Esophagus muscularis mucosa (tissue), 3 donors: Measurements from ENCODE around the gene CNTFR.

Experiments used
- POLR2A ChIP-seq: fragments of 450-650 bp; IDR thresholded peaks from one replicate; pipeline ENCODE4 v1.6.1; 2017; ENCODE audit warnings: antibody characterized with exemption, moderate library complexity, mild to moderate bottlenecking, low read depth
- TF ChIP-seq, protein P1 (sequence below), 3 experiments: fragments of 200-600 bp in 2 of 3; fragments of 450-650 bp in 1 of 3; sonication (generic) in 2 of 3; IDR thresholded peaks; one replicate each; pipeline ENCODE4 v1.5.1; 2017 to 2019; ENCODE audit warnings: antibody characterized with exemption in 3 of 3, mild to moderate bottlenecking in 2 of 3, moderate library complexity in 1 of 3

DNA sequence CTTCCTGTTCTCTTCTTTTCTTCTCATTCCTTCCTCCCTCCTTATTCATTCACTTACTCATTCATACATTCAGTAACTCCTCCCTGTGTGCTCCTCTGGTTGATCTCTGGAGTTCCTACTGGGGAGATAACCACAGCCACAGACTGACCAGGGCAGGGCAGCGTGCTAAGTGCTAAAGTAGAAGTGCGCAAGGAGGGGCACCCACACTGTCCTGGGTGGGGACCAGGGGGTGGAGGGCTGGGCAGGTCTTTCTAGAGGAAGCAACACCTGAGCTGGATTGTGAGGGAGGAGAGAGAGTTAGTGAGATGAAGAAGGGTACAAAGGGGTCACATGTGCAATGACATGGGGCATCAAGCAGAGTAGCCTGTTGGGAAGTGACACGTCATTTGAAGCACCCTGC, 80.6 kb downstream of the CNTFR start:
- no peak for TF ChIP-seq POLR2A
- TF ChIP-seq, protein P1, sequence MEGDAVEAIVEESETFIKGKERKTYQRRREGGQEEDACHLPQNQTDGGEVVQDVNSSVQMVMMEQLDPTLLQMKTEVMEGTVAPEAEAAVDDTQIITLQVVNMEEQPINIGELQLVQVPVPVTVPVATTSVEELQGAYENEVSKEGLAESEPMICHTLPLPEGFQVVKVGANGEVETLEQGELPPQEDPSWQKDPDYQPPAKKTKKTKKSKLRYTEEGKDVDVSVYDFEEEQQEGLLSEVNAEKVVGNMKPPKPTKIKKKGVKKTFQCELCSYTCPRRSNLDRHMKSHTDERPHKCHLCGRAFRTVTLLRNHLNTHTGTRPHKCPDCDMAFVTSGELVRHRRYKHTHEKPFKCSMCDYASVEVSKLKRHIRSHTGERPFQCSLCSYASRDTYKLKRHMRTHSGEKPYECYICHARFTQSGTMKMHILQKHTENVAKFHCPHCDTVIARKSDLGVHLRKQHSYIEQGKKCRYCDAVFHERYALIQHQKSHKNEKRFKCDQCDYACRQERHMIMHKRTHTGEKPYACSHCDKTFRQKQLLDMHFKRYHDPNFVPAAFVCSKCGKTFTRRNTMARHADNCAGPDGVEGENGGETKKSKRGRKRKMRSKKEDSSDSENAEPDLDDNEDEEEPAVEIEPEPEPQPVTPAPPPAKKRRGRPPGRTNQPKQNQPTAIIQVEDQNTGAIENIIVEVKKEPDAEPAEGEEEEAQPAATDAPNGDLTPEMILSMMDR (IDR thresholded peaks at IDR 0.05), result no peak
